Measurements from ENCODE around the gene NR1I3.

NR1I3 gene

DNA sequence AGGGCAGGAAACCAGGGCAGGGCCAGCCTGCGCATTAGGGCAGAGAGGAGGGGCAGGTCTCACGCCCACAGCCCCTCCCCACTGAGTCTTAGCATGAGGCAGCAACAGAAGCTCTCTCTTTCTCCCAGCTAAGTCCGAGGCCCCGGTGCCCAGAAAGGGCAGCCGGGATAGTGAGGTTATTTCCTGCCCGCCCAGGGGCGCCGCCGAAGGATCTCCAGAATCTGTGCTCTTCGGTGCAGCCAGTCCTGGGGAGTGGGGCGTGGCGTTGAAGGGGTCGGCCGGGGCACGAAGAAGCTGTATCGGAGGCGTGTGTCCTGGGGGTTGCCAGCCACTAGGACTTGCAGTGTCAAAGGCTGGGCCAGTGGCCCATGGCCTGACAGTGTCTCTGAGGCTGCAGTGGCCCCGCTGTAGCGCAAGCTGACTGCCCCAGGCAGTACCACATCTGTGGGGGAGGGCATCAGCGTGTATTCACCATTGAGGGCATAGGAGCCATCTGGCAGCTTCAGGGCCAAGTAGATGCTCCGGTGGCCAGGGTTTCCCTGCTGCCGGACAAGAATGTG is 47.0 kb downstream of the NR1I3 start:
- DNase-seq: no peak

DNA sequence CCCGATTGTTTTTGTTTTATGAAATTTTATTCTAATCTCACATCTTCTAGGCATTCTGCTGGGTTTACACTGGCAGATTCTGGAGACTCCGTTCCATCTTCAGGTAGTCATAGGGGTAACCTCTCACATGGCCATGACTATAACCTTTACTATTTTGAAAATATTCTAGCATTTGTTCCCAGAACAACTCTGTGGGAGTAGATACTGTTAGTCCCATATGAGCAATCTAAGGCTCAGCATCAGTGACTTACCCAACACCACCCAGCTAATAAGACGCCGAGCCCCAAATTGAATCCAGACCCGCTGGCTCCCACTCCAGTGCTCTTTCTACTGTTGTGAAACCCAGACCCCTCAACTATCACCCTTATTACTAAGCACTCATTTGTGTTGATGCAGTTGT is 49.0 kb downstream of the NR1I3 start:
- Histone ChIP-seq H3K36me3 (ENCODE audit: insufficient read depth, low read length) (no peaks in the 10 kb centered on the region), H3K4me3 (ENCODE audit: low read depth in 1 of 2, low read length in 2 of 2) (no peak overlapping the region), H3K9me3 (ENCODE audit: insufficient read depth, low read length, severe bottlenecking) (no peaks in the 10 kb centered on the region), H3K4me2 (ENCODE audit: insufficient read depth, low read length) (no peak overlapping the region), H3K27me3 (ENCODE audit: insufficient read depth, low read length, poor library complexity) (no peaks in the 10 kb centered on the region), H3K9ac (ENCODE audit: low read depth, low read length) (no peak overlapping the region), H2AFZ (ENCODE audit: low read depth, low read length) (no peak overlapping the region), H3K27ac (ENCODE audit: low read length) (no peak overlapping the region), H3K4me1 (ENCODE audit: insufficient read depth, low read length) (peaks cover 19% of the 10 kb centered on the region), H4K20me1 (ENCODE audit: insufficient read depth, low read length) (no peaks in the 10 kb centered on the region), H3K79me2 (ENCODE audit: insufficient read depth, low read length) (no peaks in the 10 kb centered on the region)
- TF ChIP-seq, protein P1, sequence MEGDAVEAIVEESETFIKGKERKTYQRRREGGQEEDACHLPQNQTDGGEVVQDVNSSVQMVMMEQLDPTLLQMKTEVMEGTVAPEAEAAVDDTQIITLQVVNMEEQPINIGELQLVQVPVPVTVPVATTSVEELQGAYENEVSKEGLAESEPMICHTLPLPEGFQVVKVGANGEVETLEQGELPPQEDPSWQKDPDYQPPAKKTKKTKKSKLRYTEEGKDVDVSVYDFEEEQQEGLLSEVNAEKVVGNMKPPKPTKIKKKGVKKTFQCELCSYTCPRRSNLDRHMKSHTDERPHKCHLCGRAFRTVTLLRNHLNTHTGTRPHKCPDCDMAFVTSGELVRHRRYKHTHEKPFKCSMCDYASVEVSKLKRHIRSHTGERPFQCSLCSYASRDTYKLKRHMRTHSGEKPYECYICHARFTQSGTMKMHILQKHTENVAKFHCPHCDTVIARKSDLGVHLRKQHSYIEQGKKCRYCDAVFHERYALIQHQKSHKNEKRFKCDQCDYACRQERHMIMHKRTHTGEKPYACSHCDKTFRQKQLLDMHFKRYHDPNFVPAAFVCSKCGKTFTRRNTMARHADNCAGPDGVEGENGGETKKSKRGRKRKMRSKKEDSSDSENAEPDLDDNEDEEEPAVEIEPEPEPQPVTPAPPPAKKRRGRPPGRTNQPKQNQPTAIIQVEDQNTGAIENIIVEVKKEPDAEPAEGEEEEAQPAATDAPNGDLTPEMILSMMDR (IDR thresholded peaks at IDR 0.05; ENCODE audit: borderline replicate concordance, extremely low read depth, low read length, poor library complexity, severe bottlenecking): no peak
- TF ChIP-seq EZH2 (IDR thresholded peaks at IDR 0.05; ENCODE audit: borderline replicate concordance, low read depth, low read length, severe bottlenecking): no peak
- DNase-seq (no peak), ATAC-seq (ENCODE audit: insufficient read depth, low read depth) (no peak)

More for the DNA sequence above, 47.0 kb downstream of the NR1I3 start:
- H4K20me1 ChIP-seq (ENCODE audit: insufficient read depth, low read length): no peaks in the 10 kb centered on the region
- no peak for TF ChIP-seq EZH2 (IDR thresholded peaks at IDR 0.05; ENCODE audit: borderline replicate concordance, low read depth, low read length, severe bottlenecking)
- TF ChIP-seq, protein P1 (IDR thresholded peaks at IDR 0.05; ENCODE audit: borderline replicate concordance, extremely low read depth, low read length, poor library complexity, severe bottlenecking): no peak
- no peak overlapping the region for H3K27ac ChIP-seq (ENCODE audit: low read length)
- H3K4me3 ChIP-seq (ENCODE audit: low read depth in 1 of 2, low read length in 2 of 2): no peak overlapping the region
- no peak overlapping the region for H3K9ac ChIP-seq (ENCODE audit: low read depth, low read length)
- H3K27me3 ChIP-seq (ENCODE audit: insufficient read depth, low read length, poor library complexity): no peaks in the 10 kb centered on the region
- no peaks in the 10 kb centered on the region for H3K79me2 ChIP-seq (ENCODE audit: insufficient read depth, low read length)
- no peak overlapping the region for H3K4me2 ChIP-seq (ENCODE audit: insufficient read depth, low read length)
- H2AFZ ChIP-seq (ENCODE audit: low read depth, low read length): no peak overlapping the region
- H3K4me1 ChIP-seq (ENCODE audit: insufficient read depth, low read length): peaks cover 8% of the 10 kb centered on the region
- no peaks in the 10 kb centered on the region for H3K36me3 ChIP-seq (ENCODE audit: insufficient read depth, low read length)
- no peaks in the 10 kb centered on the region for H3K9me3 ChIP-seq (ENCODE audit: insufficient read depth, low read length, severe bottlenecking)
- no peak for ATAC-seq (ENCODE audit: insufficient read depth, low read depth)

DNA sequence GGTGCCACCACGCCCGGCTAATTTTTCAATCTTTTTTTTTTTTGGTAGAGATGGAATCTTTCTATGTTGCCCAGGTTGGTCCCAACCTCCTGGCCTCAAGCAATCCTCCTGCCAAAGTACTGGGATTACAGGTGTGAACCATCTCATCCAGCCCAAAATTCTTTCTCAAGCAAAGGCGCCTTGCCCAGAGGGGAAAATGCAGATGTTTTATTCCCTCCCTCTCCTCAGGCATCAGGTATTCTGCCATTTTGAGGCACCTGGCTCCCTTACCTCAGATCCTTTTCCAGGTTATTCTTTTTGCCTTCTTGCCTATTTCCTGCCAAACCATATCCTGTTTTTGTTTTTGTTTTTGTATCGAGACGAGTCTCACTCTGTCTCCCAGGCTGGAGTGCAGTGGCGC is 49.6 kb downstream of the NR1I3 start:
- Histone ChIP-seq H3K79me2 (ENCODE audit: insufficient read depth, low read length) (no peaks in the 10 kb centered on the region), H4K20me1 (ENCODE audit: insufficient read depth, low read length) (no peaks in the 10 kb centered on the region), H3K27ac (ENCODE audit: low read length) (no peak overlapping the region), H3K27me3 (ENCODE audit: insufficient read depth, low read length, poor library complexity) (no peaks in the 10 kb centered on the region), H3K9ac (ENCODE audit: low read depth, low read length) (no peak overlapping the region), H3K4me3 (ENCODE audit: low read depth in 1 of 2, low read length in 2 of 2) (no peak overlapping the region), H3K4me1 (ENCODE audit: insufficient read depth, low read length) (peaks cover 19% of the 10 kb centered on the region), H3K36me3 (ENCODE audit: insufficient read depth, low read length) (no peaks in the 10 kb centered on the region), H2AFZ (ENCODE audit: low read depth, low read length) (no peak overlapping the region), H3K4me2 (ENCODE audit: insufficient read depth, low read length) (no peak overlapping the region), H3K9me3 (ENCODE audit: insufficient read depth, low read length, severe bottlenecking) (no peaks in the 10 kb centered on the region)
- TF ChIP-seq, protein P1 (IDR thresholded peaks at IDR 0.05; ENCODE audit: borderline replicate concordance, extremely low read depth, low read length, poor library complexity, severe bottlenecking): no peak
- TF ChIP-seq EZH2 (IDR thresholded peaks at IDR 0.05; ENCODE audit: borderline replicate concordance, low read depth, low read length, severe bottlenecking): no peak
- DNase-seq (no peak), ATAC-seq (ENCODE audit: insufficient read depth, low read depth) (no peak)

Measured in DND-41 (cell line).